GM18505 (cell line): ENCODE results near the gene OTULINL.

ENCODE experiments used
- ATAC-seq: cut with Tn5 transposase; IDR thresholded peaks from one replicate; pipeline ENCODE4 v1.9.1; 2021; ENCODE audit not compliant: unreplicated experiment
- POLR2A ChIP-seq: IDR thresholded peaks from 4 replicates; pipeline ENCODE4 v1.6.1; 2011; ENCODE audit warnings: borderline replicate concordance; ENCODE audit not compliant: insufficient read depth, insufficient read length; ENCODE audit errors: extremely low read depth

Gene OTULINL

DNA sequence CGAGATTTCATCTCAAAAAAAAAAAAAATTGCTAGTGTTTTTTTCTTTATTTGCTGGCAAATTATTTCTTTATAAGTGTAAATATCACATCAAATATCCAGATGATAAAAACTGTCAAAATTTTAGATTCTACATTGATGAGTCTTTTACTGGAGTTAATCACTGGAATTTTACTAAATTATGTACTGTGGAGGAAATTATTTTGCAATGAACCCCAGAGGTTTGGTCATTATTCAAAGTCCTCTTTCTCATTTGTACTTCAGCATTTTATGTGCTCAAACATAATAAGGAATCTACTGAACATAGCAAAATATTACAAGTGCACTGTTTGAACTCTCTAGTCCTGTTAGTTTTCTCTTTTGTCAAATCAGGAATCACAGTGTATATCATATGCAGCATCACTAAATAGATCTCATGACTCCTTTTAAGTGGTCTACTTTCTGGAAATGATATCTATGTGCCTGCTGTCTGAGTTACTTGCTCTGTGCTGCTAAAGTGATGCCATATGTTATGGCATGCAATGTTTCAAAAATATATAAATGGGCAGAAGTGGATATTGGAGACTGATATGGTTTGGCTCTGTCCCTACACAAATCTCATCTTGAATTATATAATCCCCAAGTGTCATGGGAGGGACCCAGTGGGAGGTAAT lies 18.0 kb downstream of the OTULINL start:
- TF ChIP-seq POLR2A, result no peak
- ATAC-seq, result no peak

DNA sequence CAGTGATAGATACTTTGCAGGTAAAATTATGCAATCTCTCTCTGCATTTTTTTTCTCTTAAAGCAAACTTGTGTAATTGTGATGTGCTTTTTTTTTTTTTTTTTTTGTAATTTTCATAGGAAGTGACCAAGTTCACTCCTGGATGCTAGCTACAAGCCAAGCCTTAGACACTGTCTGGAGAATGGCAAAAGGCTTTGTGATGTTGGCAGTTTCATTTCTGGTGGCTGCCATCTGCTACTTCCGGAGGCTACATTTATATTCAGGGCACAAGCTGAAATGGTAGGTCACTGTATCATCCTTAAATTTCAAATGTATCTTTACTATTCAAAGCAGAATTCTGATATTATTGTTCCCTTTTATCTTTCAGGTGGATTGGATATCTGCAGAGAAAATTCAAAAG lies 19.3 kb downstream of the OTULINL start:
- TF ChIP-seq POLR2A, result no peak
- no peak for ATAC-seq

DNA sequence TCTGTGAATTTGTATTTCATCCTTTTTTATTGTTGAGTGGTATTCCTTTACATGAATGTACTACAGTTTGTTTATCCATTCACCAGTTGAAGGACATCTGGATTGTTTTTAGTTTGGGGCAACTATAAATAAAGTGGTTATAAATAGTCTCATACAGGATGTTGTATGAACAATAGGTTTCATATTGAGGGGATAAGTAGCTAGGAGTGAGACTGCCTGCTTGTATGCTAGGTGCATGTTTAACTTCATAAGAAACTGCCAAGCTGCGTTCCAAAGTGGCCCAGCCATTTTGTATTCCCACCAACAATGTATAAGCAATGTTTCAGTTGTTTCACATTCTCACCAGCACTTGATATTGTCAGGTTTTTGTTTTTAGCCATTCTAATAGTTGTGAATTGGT lies 21.5 kb downstream of the OTULINL start:
- no peak for TF ChIP-seq POLR2A

DNA sequence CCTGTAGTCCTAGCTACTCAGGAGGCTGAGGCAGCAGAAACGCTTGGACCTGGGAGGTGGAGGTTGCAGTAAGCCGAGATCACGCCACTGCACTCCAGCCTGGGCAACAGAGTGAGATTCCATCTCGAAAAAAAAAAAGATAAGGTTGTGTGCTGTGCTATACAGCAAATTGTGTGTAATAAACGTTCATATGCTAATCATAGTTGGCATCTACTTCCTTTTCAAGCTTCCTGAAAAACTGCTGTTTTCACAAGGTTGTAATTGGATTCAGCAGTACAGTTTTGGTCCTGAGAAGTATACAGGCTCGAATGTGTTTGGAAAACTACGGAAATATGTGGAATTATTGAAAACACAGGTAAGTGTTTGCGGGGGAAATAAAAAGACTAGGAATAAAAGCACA lies 25.5 kb downstream of the OTULINL start:
- TF ChIP-seq POLR2A, result no peak
- ATAC-seq, result no peak

More for the DNA sequence above, 21.5 kb downstream of the OTULINL start:
- no peak for ATAC-seq

DNA sequence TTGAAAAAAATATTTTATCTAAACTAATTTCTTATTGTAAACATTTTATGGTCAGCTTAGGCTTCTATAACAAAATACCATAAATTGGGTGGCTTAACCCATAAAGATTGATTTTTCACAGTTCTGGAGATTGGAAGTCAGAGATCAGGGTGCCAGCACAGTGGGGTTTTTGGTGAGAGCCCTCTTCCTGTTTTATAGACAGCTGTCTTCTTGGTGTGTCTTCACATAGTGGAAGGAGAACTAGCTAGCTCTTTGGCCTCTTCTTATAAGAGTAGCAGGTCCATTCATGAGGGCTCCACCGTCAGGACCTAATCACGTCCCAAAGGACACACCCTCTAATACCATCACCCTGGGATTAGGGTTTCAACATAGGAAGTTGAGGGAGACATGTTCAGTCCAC lies 26.6 kb downstream of the OTULINL start:
- TF ChIP-seq POLR2A, result no peak
- no peak for ATAC-seq

DNA sequence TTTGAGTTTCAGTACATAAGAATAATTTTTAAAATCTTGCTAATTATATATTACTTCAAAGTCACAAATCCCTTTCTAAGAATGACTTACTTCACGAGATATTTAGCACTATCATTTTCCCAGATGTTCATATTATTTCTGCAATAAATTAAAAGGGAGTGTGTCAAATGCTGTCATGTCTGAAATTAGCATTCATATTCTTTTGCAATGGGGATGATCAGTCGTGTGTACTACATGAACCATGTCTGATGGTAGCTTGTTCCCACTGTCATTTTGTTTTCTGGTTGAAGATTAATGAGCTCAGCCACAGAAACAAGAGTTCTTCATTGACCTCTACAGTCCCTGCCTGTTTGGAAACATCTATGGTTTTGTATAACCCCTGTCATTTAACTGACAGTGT lies 30.1 kb downstream of the OTULINL start:
- TF ChIP-seq POLR2A, result no peak
- ATAC-seq, result no peak

DNA sequence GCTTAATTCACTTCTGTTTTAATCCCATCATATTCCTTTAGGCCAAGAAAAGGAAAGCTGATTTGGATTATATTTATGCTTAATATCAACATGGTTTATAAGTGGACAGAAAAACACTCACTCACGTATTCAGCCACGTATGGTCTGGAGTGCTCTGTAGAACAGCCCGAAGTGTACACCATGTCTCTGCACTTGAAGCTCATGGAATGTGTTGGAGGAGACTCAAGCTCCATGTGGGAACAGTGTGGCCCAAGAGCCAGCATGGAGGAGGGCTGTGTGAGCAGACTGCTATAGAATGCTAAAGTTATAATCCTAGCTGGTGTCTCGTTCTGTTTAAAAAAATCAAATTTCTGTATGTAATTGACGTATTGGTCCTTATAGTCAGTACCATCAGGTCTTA lies 32.9 kb downstream of the OTULINL start:
- ATAC-seq, result no peak
- no peak for TF ChIP-seq POLR2A

DNA sequence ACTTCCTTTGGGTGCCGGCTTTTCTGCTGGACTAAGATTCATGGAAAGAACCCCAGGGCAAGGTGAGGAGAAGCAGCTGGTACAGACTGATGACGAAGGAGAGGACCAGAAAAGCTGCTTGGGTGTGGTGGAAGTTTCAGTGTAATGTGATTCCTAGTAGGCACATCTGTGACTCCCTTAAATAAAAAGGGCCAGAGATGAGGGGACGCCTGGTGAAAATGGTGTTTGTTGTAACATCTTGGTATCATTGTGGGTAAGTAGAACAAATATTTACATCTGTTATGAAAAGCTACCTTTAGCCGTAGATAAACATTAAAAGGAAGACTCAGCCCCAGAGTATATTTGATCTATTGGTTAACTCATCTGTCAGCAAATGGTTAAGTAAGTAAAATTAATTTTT lies 33.8 kb downstream of the OTULINL start:
- TF ChIP-seq POLR2A, result no peak
- no peak for ATAC-seq

DNA sequence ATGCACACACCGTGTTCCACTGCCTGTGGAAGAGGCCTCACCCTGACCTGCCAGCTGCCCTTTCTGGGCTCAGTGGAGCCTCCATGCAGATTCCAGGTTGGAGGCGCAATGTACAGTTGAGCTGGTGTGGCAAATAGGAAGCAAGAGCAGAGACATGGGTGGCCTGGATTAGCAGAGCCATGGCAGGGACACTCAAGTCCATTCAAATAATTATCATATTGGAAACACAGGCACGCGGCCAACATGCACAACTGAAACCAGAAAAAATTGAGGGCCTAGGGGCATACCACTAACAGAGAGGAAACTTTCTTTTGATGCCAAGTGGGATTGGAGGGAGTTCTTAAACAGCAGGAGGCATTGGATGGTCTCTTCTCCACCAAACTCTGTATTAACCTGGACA lies 35.8 kb downstream of the OTULINL start:
- ATAC-seq, result no peak
- TF ChIP-seq POLR2A, result no peak

DNA sequence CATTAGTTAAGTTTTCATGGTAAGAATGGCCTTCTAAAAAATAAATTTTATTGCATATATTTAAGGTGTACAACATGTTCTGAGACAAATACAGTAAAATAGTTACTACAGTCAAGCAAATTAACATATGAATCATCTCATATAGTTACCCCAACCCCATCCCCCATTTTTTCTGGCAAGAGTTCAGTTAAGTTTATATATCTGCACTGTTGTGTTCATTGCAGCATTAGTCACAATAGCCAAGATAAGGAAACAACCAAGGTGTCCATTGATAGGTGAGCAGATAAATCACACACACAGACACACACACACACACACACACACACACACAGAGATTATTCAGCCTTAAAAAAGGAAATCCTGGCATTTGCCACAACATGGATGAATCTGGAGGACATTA lies 45.7 kb downstream of the OTULINL start:
- TF ChIP-seq POLR2A, result no peak
- ATAC-seq, result no peak

DNA sequence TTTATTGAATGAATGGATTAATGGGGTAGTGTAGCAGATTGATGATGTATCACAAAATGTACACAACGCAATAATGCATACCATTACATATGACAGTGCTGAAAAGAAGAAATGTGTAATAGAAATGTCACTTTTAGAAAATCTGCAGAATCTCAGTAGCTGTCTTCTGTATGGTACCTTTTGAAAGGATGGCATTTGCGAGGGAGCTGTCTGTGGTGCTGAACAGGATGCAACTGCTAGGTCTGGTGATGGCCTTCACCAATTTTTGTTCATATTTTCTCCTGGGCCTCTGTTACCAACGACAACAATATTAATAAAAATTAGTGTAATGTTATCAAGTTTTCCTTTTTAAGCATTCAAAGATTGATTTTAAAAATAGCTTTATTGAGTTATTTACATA lies 46.8 kb downstream of the OTULINL start:
- no peak for TF ChIP-seq POLR2A
- ATAC-seq, result no peak

DNA sequence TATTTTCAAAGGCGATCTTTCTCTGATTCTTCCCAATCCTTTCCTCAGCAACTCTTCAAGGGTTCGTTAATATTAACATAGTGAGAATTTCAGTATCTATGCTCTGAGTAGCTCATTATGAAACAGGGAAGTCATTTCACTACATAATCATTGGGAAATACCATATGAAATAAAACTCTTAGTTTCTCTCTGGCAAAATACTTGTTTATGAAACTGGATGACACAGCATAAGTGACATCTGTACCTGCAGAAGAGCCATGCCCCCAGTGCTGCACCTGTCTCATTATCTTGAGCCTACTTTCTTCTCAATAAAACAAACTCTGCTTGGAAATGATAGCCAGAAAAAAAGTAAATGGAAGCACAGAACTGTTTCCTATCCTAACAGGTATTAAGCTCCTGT lies 49.1 kb downstream of the OTULINL start:
- TF ChIP-seq POLR2A, result no peak
- ATAC-seq, result no peak

DNA sequence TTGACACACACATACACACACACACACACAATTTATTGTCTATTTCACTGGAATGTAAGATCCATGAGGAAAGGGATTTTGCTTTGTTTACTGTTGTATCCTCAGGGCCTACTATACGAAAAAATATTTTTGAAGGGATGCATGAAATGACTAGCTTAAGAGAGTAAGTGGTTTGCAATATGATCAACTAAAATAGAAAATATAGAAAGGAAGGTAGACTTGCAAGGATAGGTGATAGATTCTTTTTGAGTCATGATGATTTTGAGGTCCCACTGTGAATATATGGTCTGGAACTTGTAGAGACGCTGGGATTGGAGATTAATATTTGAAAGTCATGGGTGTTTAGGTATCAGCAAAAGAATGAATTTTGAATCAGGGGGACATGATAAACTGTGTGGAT lies 54.1 kb downstream of the OTULINL start:
- no peak for TF ChIP-seq POLR2A
- no peak for ATAC-seq

DNA sequence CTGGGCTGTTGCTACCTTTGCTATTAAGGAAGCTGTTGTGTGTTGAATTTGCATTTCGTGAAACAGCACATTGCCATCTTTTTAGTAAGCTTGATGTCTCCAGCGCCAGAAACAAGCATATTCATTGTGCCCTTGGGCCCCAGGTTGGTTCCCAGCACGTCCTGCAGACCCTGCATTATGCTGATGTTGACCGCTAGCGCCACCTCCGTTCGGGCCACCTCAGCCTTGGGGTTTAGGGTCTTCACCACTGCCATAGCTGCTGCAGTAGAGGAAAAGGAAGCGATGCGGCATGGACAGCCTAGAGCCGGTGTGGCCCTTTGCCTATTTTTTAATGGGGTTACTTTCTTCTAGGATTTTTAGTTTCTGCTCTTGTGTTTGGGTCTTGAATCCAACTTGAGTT lies 59.2 kb downstream of the OTULINL start:
- TF ChIP-seq POLR2A, result no peak
- ATAC-seq, result no peak
